ENCODE results near the gene PHYHD1. TPM values are rescaled to one million over a fixed set of nuclear protein-coding genes. Genes with fewer than 3 reads are reported as not detected.
A peak's percentile ranks its signal among the peaks of the same experiment; 100 is the strongest.

The PHYHD1 gene
- total and polyA plus RNA-seq, 2 donors (not counting 3 experiments of a cell fraction or from before 2014, with no cell fraction given) = 1.1 to 1.8 TPM

DNA sequence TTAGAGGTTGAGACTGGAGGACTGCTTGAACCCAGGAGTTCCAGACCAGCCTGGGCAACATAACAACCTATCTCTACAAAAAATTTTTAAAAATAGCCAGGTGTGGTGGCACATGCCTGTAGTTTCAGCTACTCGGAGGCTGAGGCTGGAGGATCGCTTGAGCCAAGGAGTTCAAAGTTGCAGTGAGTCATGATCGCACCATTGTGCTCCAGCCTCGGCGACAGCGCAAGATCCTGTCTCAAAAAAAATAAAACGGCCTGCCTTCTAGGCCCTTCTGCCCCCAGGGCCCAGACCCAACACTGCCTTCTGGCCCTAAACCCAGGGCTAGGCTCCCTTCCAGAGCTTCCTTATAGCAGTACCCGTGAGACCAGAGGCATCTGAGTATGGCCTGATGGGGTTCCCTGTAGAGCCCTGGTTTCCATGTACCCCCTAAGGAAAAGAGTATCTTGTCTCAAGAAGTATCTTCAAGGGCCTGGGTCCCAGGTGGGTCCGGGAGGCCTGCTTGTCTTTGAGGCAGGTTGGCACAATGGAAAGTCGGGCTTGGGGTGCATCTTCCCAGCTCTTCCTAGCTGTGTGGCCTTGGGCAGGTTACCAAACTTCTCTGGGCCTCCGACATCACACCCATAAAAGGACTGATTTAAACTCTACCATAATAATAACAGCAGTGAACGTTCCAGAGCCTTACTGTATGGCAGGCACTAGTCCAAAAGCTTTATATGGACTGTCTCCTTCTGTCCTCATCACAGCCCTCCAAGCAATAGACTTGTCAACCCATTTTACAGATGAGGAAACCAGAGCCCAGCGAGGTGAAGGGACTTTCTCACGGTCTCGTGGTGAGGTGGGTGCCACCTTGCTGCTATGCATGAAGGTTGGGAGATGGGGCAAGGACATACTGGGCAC lies 29.2 kb upstream of the PHYHD1 start:
- Histone ChIP-seq H3K36me3 (ENCODE audit: control insufficient read depth in 2 of 2, extremely low read depth in 1 of 2, insufficient read depth in 2 of 2, low read length in 2 of 2) (peaks cover 13 to 34% of the 10 kb centered on the region in 2 experiments), H3K79me2 (ENCODE audit: control insufficient read depth, insufficient read depth, low read length) (peaks cover 85% of the 10 kb centered on the region), H3K27ac (ENCODE audit: insufficient read depth, low read depth, low read length) (peak overlapping the region; percentile 75), H2AFZ (ENCODE audit: low read depth, low read length) (no peak overlapping the region), H3K27me3 (ENCODE audit: control insufficient read depth in 2 of 2, insufficient read depth in 2 of 2, low read length in 2 of 2) (no peaks in the 10 kb centered on the region), H3K4me3 (replicated peaks in 1 of 3; ENCODE audit: insufficient read depth in 1 of 3, low read depth in 1 of 3, low read length in 3 of 3) (no peak overlapping the region), H3K4me1 (ENCODE audit: control insufficient read depth, extremely low read depth, insufficient read depth, low read length) (peaks cover 43% of the 10 kb centered on the region), H3K9me3 (replicated peaks; ENCODE audit: control insufficient read depth, insufficient read depth, low read length) (no peaks in the 10 kb centered on the region), H3K9me1 (replicated peaks; ENCODE audit: control insufficient read depth, extremely low read depth, insufficient read depth, low read length) (no peaks in the 10 kb centered on the region), H3K4me2 (ENCODE audit: insufficient read depth, low read length) (no peak overlapping the region), H3K9ac (replicated peaks; ENCODE audit: extremely low read depth, insufficient read depth, low read length) (peak overlapping the region; percentile 45), H4K20me1 (replicated peaks; ENCODE audit: control insufficient read depth, extremely low read depth, insufficient read depth, low read length) (no peaks in the 10 kb centered on the region)
- intact Hi-C loops (cut with micrococcal nuclease) = loop anchor here (1.0 kb wide), 1 partner anchor 20 kb away; no protein-coding TSS in a partner anchor
- dilution Hi-C loops (cut with MboI; ENCODE audit: extremely low pct_ligation_motif_present, low sequenced_read_pairs) = no loop called here
- POLR2A ChIA-PET = interaction anchor here (1.1 kb wide), 1 partner anchor 21 kb away, joined by 3 read pairs; no protein-coding TSS in a partner anchor
- DNase-seq (ENCODE audit: low read depth, low spot score) (peak; percentile 43), FAIRE-seq (peak; percentile 47)
- TF ChIP-seq POLR2A (IDR thresholded peaks at IDR 0.05; ENCODE audit: low read depth, low read length) (no peak), MYC (IDR thresholded peaks at IDR 0.05; ENCODE audit: low read depth, low read length) (no peak), FOS (IDR thresholded peaks at IDR 0.05; ENCODE audit: borderline replicate concordance, insufficient read depth, low read length) (peak; percentile 48), POLR2AphosphoS5 (IDR thresholded peaks at IDR 0.05; ENCODE audit: insufficient read depth, low read depth, low read length) (peak; percentile 22)
- TF ChIP-seq, protein P1, sequence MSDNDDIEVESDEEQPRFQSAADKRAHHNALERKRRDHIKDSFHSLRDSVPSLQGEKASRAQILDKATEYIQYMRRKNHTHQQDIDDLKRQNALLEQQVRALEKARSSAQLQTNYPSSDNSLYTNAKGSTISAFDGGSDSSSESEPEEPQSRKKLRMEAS (IDR thresholded peaks at IDR 0.05; ENCODE audit: insufficient read depth, insufficient read length) = no peak
- CTCF ChIA-PET = interaction anchor here (0.8 to 1.9 kb wide), 3 partner anchors 20 to 37 kb away, joined by 3 to 7 read pairs (median 3); no protein-coding TSS in a partner anchor
- BruUV-seq (replicated peaks) = no TSS peak
